Measurements from ENCODE around the gene FSCN2.

The FSCN2 gene

DNA sequence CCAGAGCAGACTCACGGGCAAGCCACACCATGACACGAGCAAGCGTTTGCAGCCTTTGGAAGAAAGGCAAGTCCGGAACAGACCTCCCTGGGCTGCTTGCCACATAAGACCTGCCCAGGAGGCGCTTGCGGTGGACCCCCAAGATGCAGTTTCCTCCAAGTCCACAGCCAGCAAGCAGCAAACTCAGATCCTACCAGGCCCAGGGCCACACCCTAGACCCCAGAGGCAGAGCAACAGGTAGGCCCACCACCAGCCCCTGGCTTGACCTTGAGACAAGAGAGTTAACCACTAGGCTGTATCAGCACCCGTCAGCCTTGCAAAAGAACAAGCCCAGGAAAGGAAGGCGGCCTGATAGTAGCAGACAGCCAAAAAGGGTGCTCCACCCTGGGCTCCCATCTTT is 21.6 kb downstream of the FSCN2 start:
- H3K9me3 Mint-ChIP-seq: no peaks in the 10 kb centered on the region
- H3K36me3 Mint-ChIP-seq (ENCODE audit: insufficient read depth): peaks cover 37% of the 10 kb centered on the region
- H3K4me1 Mint-ChIP-seq (ENCODE audit: low read depth in 2 of 2): peaks cover 14 to 30% of the 10 kb centered on the region in 2 donors
- H3K4me3 Mint-ChIP-seq: peak overlapping the region; percentile 88 to 92
- peak overlapping the region in 1 of 2 donors; percentile 41 for H3K27ac Mint-ChIP-seq
- DNase-seq (no peak), ATAC-seq (replicated peaks) (no peak)
- H3K27me3 Mint-ChIP-seq: no peaks in the 10 kb centered on the region

- H3K27me3 Mint-ChIP-seq: no peaks in the 10 kb centered on the region
- DNase-seq (no peak), ATAC-seq (replicated peaks) (no peak)
- H3K4me1 Mint-ChIP-seq (ENCODE audit: low read depth in 2 of 2): peaks cover 14 to 30% of the 10 kb centered on the region in 2 donors
- peak overlapping the region; percentile 88 to 92 for H3K4me3 Mint-ChIP-seq
- H3K9me3 Mint-ChIP-seq: no peaks in the 10 kb centered on the region
- H3K27ac Mint-ChIP-seq: peak overlapping the region in 1 of 2 donors; percentile 41
- H3K36me3 Mint-ChIP-seq (ENCODE audit: insufficient read depth): peaks cover 37% of the 10 kb centered on the region
Measured at GRCh38 chr17:81550285-81550684, 22.1 kb downstream of the FSCN2 start.

DNA sequence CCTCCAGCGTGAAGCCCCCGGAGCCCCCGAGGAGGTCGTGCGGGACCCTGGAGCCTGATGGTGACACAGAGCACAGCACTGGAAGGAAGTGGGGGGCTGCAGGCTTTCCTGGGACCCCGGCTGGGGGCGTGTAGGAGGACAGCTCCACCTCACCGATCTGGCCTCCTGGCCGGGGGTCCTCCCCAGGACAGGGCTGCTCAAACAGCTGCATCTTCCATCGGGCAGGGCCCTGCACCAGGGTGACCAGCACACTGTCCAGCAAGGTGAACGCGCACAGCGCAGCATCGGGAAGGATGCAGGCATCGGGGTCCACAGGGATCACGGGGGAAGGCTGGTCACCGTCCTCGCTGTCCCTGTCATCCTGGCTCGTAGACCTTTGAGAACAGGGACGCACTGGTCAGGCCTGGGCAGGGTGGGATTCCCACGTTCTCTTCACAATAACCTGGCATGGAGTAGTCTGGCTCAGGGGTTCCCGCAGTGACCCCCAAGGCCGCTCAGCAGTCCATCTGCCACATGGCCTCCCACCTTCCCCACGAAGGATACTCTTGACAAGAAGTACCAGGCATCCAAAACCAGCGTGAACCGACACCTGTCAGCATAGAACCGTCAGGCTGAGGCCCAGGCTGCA is 22.8 kb downstream of the FSCN2 start:
- ATAC-seq (replicated peaks) (no peak), DNase-seq (no peak)
- peaks cover 14 to 30% of the 10 kb centered on the region in 2 donors for H3K4me1 Mint-ChIP-seq (ENCODE audit: low read depth in 2 of 2)
- peak overlapping the region; percentile 88 to 92 for H3K4me3 Mint-ChIP-seq
- H3K36me3 Mint-ChIP-seq (ENCODE audit: insufficient read depth): peaks cover 37% of the 10 kb centered on the region
- no peaks in the 10 kb centered on the region for H3K27me3 Mint-ChIP-seq
- no peaks in the 10 kb centered on the region for H3K9me3 Mint-ChIP-seq
- peak overlapping the region in 1 of 2 donors; percentile 85 for H3K27ac Mint-ChIP-seq

DNA sequence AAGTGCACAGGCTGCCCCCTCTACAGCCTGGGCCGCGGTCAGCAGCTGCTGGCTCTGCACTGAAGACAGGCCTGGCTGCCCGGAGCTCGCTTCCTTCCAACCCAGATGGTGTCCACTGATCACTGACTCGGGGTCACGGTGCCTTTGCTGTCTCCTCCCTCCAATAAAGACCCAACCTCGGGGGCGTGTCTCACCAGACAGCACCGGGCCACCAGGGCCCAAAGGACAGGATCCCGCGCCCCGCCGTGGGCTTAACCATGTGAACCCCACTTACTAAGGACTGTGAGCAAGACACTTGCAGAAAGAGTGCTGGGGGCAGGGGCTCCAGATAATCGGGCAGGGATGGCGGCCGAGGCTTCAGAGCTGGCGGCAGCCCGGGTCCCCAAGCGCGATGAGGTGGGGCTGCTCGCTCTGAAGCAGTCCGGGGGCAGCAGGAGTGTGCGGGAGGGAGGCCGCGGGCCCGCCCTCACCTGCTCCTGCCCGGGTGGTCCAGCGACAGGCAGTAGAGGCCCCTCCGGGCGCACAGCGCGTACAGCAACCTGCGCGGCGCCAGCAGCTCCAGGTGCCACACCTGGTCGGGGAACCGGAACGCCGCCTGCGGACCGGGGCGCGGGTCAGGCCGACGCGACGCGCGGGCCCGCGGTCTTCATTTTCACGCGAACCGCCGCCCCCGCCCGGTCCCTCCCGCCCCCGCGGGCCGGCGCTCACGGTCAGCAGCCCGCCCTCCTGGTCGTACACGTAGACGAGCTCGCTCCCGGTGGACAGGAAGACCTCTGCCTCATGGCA is 23.5 kb downstream of the FSCN2 start:
- no peak for ATAC-seq (replicated peaks)

DNA sequence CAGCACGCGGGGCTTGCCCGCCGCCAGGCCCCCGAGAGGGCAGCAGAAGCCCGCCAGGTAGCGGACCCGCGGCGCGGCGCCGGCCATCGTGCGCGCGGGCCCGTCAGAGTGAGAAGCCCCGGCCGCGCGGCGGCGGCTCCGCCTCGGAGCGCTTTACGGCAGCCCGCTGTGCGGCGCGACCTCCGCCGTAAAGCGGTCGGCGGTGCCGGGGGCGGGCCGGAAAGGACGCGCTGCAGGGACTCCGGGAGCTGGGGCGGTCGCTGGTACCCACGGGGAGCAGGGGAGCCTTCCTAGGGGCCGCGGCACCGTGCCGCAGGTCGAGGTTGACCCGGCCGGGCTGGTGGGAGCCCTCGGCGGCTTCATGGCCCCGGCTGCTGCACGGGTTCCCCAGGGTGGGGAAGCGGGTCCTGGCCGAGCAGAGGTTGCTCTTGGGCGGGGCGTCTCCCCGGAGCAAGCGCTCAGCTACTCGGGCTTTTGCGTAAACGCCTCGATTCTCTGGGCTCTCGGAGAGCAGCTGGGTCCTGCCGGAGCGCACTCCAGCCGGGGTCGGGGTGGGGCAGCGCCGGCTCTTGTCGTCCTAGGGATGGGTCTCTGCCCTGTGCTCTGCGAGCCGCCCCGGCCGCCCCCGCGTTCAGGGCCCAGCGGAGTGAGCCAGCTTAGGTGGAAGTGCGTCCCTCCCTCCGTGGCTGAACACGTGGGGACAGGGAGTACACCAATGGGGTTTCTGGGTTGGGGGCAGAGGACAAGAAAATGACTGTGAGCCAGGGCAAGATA is 24.3 kb downstream of the FSCN2 start, which contains the start of gene FAAP100:
TSS of gene FAAP100 (minus strand) at position 110 of the 774 bp plus-strand sequence. CDS start at position 87, 23 bp downstream.
- H3K36me3 Mint-ChIP-seq (ENCODE audit: insufficient read depth): peaks cover 33% of the 10 kb centered on the region
- peak within 1 kb of the TSS; percentile 88 to 92 for H3K4me3 Mint-ChIP-seq
- peak within 1 kb of the TSS; percentile 85 to 91 for H3K27ac Mint-ChIP-seq
- no peaks in the 10 kb centered on the region for H3K27me3 Mint-ChIP-seq
- ATAC-seq (replicated peaks) (peak; percentile 66), DNase-seq (peak; percentile 73 to 84 (median 82))
- H3K9me3 Mint-ChIP-seq: no peaks in the 10 kb centered on the region
- peaks cover 14 to 30% of the 10 kb centered on the region in 2 donors for H3K4me1 Mint-ChIP-seq (ENCODE audit: low read depth in 2 of 2)

More for the DNA sequence above, 23.5 kb downstream of the FSCN2 start:
- Mint-ChIP-seq H3K27me3 (no peaks in the 10 kb centered on the region), H3K4me3 (peak overlapping the region; percentile 88 to 92), H3K9me3 (no peaks in the 10 kb centered on the region), H3K27ac (peak overlapping the region in 1 of 2 donors; percentile 85), H3K4me1 (ENCODE audit: low read depth in 2 of 2) (peaks cover 14 to 30% of the 10 kb centered on the region in 2 donors), H3K36me3 (ENCODE audit: insufficient read depth) (peaks cover 33% of the 10 kb centered on the region)
- DNase-seq: no peak

DNA sequence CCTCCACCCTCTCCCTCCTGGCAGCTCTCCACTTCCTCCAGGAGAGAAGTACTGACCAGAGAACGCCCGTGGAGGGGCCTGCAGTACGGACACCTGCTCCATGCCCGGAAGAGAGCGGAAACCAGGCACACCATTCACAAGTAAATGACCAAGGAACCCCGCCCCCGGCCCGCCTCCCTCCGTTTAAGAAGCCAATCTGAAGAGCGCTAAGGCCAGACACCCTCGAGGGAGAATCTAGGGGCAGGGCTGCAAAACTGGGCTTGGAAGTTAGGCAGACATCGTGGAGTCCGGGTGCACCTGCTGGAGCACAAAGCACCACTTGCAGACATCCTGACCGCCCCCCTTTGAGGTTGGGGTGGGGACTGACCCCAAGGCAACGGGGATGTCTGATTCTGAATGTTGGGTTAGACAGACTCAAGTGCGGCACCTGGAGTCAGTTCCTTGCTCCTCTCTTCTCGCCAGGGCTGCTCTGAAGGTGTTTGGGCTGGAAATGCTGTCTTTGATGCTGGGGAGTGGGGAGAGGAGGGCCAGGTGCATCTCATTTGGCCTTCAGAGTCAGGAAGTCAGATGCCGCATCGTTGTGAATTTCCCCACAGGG is 24.9 kb downstream of the FSCN2 start:
- Mint-ChIP-seq H3K4me3 (peak overlapping the region; percentile 88 to 92), H3K27ac (peak overlapping the region; percentile 85 to 91), H3K4me1 (ENCODE audit: low read depth in 2 of 2) (peaks cover 14 to 30% of the 10 kb centered on the region in 2 donors), H3K9me3 (no peaks in the 10 kb centered on the region), H3K36me3 (ENCODE audit: insufficient read depth) (peaks cover 29% of the 10 kb centered on the region), H3K27me3 (no peaks in the 10 kb centered on the region)
- DNase-seq (peak; percentile 58 to 69 (median 60)), ATAC-seq (replicated peaks) (peak; percentile 72)

DNA sequence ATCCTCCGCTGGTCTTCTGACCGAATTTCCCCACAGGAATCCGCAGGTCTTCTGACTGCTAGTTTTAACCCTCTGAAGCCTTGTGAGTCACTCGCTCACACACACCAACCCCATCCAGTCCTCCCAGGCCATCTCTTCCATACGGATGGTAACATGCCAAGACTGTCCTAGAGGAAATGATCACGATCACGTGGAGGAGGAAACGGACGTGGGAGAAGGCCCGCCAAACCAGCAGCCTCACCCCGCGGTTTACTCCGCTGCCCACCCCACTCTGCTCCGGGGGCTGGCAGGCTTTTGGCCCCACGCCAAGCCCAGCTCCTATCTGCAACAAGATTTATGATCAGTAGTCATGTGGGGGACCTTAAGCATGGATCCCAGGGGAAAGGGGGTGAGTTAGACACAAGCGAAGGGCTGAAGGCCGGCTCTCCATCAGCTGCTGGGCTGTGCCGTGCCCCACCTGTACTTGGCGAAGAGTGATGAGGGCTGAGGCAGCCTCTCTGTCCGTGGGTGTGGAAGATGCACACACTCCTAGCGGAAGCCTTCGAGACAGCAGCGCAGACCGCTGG is 25.5 kb downstream of the FSCN2 start:
- H3K27ac Mint-ChIP-seq: peak overlapping the region; percentile 85 to 91
- no peaks in the 10 kb centered on the region for H3K27me3 Mint-ChIP-seq
- ATAC-seq (replicated peaks): peak; percentile 0
- H3K9me3 Mint-ChIP-seq: no peaks in the 10 kb centered on the region
- H3K36me3 Mint-ChIP-seq (ENCODE audit: insufficient read depth): peaks cover 27% of the 10 kb centered on the region
- H3K4me1 Mint-ChIP-seq (ENCODE audit: low read depth in 2 of 2): peaks cover 14 to 30% of the 10 kb centered on the region in 2 donors
- no peak for DNase-seq
- H3K4me3 Mint-ChIP-seq: peak overlapping the region; percentile 88 to 92

GRCh38 chr17:81556175-81556691 is 28.1 kb downstream of the FSCN2 start:
- Mint-ChIP-seq H3K36me3 (ENCODE audit: insufficient read depth) (peaks cover 38% of the 10 kb centered on the region), H3K9me3 (no peaks in the 10 kb centered on the region), H3K27ac (peak overlapping the region in 1 of 2 donors; percentile 72), H3K4me1 (ENCODE audit: low read depth in 2 of 2) (peaks cover 14 to 19% of the 10 kb centered on the region in 2 donors), H3K27me3 (no peaks in the 10 kb centered on the region), H3K4me3 (no peak overlapping the region)
- DNase-seq (no peak), ATAC-seq (replicated peaks) (no peak)

- Mint-ChIP-seq H3K36me3 (ENCODE audit: insufficient read depth) (peaks cover 37% of the 10 kb centered on the region), H3K9me3 (no peaks in the 10 kb centered on the region), H3K4me3 (no peak overlapping the region), H3K4me1 (ENCODE audit: low read depth in 2 of 2) (peaks cover 9 to 15% of the 10 kb centered on the region in 2 donors), H3K27me3 (no peaks in the 10 kb centered on the region), H3K27ac (no peak overlapping the region)
- no peak for ATAC-seq (replicated peaks)
- DNase-seq: no peak
Measured at GRCh38 chr17:81556863-81557262, 28.7 kb downstream of the FSCN2 start.

- DNase-seq (no peak), ATAC-seq (replicated peaks) (no peak)
- H3K9me3 Mint-ChIP-seq: no peaks in the 10 kb centered on the region
- peaks cover 9 to 15% of the 10 kb centered on the region in 2 donors for H3K4me1 Mint-ChIP-seq (ENCODE audit: low read depth in 2 of 2)
- peak overlapping the region in 1 of 2 donors; percentile 53 for H3K27ac Mint-ChIP-seq
- no peak overlapping the region for H3K4me3 Mint-ChIP-seq
- H3K27me3 Mint-ChIP-seq: no peaks in the 10 kb centered on the region
- H3K36me3 Mint-ChIP-seq (ENCODE audit: insufficient read depth): peaks cover 44% of the 10 kb centered on the region
Measured at GRCh38 chr17:81557276-81558114, 29.3 kb downstream of the FSCN2 start.

- ATAC-seq (replicated peaks) (no peak), DNase-seq (no peak)
- Mint-ChIP-seq H3K9me3 (no peaks in the 10 kb centered on the region), H3K27ac (peak overlapping the region in 1 of 2 donors; percentile 53), H3K27me3 (no peaks in the 10 kb centered on the region), H3K4me1 (ENCODE audit: low read depth in 2 of 2) (peaks cover 9 to 10% of the 10 kb centered on the region in 2 donors), H3K4me3 (no peak overlapping the region), H3K36me3 (ENCODE audit: insufficient read depth) (peaks cover 44% of the 10 kb centered on the region)
Measured at GRCh38 chr17:81558115-81558468, 29.9 kb downstream of the FSCN2 start.
